Lung (tissue), 12 donors: ENCODE measurements around the gene ANGPTL4. TPM values are rescaled to one million over a fixed set of nuclear protein-coding genes. Genes with fewer than 3 reads are reported as not detected.

ENCODE experiments used
- ATAC-seq: fragments of 200-7000 bp; cut with Tn5 transposase; one replicate; pipeline ENCODE4 v1.9.1; 2020; ENCODE audit warnings: moderate number of reproducible peaks; ENCODE audit not compliant: insufficient read depth, low FRiP score
- DNase-seq, 3 donors: peaks; one replicate each; pipeline ENCODE4 v3.0.0-alpha.2; 2013 to 2017
- H3K27ac ChIP-seq, 2 donors: one replicate each; pipeline ENCODE4 v1.5.1; 2013; ENCODE audit warnings: mild to moderate bottlenecking in 2 of 2, moderate library complexity in 2 of 2, control low read depth in 1 of 2, inconsistent platforms in 1 of 2, low read depth in 1 of 2, low read length in 1 of 2
- H3K27me3 ChIP-seq, 3 donors: one replicate each; pipeline ENCODE4 v1.5.1; 2013; ENCODE audit warnings: low read length in 2 of 3; ENCODE audit not compliant: control insufficient read depth in 3 of 3, insufficient read depth in 3 of 3
- H3K36me3 ChIP-seq, 4 donors: one replicate each; pipeline ENCODE4 v1.5.1; 2013; ENCODE audit warnings: low read length in 4 of 4, mild to moderate bottlenecking in 1 of 4, moderate library complexity in 1 of 4; ENCODE audit not compliant: control insufficient read depth in 4 of 4, insufficient read depth in 4 of 4
- H3K4me1 ChIP-seq, 5 donors: one replicate each; pipeline ENCODE4 v1.5.1; 2013; ENCODE audit warnings: low read length in 5 of 5, mild to moderate bottlenecking in 2 of 5, moderate library complexity in 1 of 5; ENCODE audit not compliant: control insufficient read depth in 5 of 5, insufficient read depth in 5 of 5
- H3K4me3 ChIP-seq: one replicate; pipeline ENCODE4 v1.5.1; 2013; ENCODE audit warnings: mild to moderate bottlenecking, control low read depth, moderate library complexity
- H3K9ac ChIP-seq, 2 donors: one replicate each; pipeline ENCODE4 v1.5.1; 2013; ENCODE audit warnings: low read length in 2 of 2, control low read depth in 1 of 2; ENCODE audit not compliant: insufficient read depth in 1 of 2
- H3K9me3 ChIP-seq, 4 donors: one replicate each; pipeline ENCODE4 v1.5.1; 2013; ENCODE audit warnings: low read length in 3 of 4, mild to moderate bottlenecking in 1 of 4, moderate library complexity in 1 of 4; ENCODE audit not compliant: control insufficient read depth in 4 of 4, insufficient read depth in 3 of 4
- CTCF ChIP-seq: IDR thresholded peaks from 2 replicates; pipeline ENCODE4 v1.5.1; 2012; ENCODE audit warnings: mild to moderate bottlenecking; ENCODE audit errors: control extremely low read depth, extremely low read depth
- WGBS, 2 donors: extraction: QIAGEN DNeasy Blood & Tissue Kit; methylation state at CpG; one replicate each; pipeline ENCODE4 v1.1.7; 2013; 5-methylcytosine and 5-hydroxymethylcytosine counted together
- polyA plus RNA-seq, 2 donors: library from polyadenylated mRNA; stranded (reverse); fragments of 200-250 nt; gene quantifications; one replicate each; pipeline ENCODE4 v1.2.1, GENCODE V29; 2013
- total RNA-seq, 2 donors: library from RNA; depleted of rRNA in 1 of 2; stranded (reverse); fragments of >200 nt in 1 of 2; gene quantifications; one replicate each; pipeline ENCODE4 v1.2.1, GENCODE V29; 2014 to 2021
- donor health status: control.
- donor health status: control.
- donor health status: Bipolar disorder and iron deficiency.
- donor health status: healthy.
- donor health status: DM: yes; HTN: yes; CAD: no.

The ANGPTL4 gene
- total and polyA plus RNA-seq, 4 donors = 4.4 to 96.3 (median 12.6) TPM

- no peak overlapping the region for H3K4me3 ChIP-seq
- no peaks in the 10 kb centered on the region for H3K9me3 ChIP-seq
- peaks cover under 1 to 12% (median 9%) of the 10 kb centered on the region in 5 donors for H3K4me1 ChIP-seq
- no peak overlapping the region for H3K27ac ChIP-seq
- 92 to 99% methylated on average over 4 of the region's 4 CpGs for WGBS, 2 donors
- no peaks in the 10 kb centered on the region for H3K27me3 ChIP-seq
- ATAC-seq = no peak
- DNase-seq = no peak
- TF ChIP-seq CTCF = no peak
- H3K36me3 ChIP-seq = peaks cover 0 to 4% (median 0%) of the 10 kb centered on the region in 4 donors
- H3K9ac ChIP-seq = no peak overlapping the region
Observed at GRCh38 chr19:8386990-8387389, 23.0 kb downstream of the ANGPTL4 start.

DNA sequence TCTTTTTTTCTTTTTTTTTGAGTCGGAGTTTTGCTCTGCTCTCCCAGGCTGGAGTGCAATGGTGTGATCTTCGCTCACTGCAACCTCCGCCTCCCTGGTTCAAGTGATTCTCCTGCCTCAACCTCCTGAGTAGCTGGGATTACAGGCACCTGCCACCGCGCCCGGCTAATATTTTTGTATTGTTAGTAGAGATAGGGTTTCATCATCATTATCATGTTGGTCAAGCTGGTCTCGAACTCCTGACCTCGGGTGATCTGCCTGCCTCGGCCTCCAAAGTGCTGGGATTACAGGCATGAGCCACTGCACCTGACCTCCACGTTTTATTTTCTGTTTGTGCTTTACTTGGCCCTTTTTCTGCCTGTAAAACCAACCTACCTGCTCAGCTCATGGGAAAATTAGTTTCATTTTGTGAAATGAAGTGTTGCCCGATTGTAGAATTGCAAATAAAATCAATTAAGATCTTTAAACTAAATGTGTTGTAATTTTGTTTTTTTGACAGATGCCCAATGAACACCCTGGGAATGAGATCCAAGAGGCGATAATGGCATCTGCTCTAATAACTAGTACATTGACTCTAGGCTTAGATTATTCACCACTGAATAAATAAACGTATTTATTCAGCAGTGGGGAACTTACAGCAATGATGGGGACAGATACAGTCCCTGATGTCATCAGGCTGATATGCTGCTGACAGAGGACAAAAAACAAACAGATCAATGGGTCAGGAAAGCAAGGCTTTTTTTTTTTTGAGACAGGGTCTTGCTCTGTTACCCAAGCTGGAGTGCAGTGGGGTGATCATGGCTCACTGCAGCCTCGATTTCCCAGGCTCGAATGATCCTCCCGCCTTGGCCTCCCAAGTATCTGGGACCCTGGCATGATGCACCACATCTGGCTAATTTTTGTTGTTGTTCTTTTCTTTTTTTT is 24.0 kb downstream of the ANGPTL4 start:
- Histone ChIP-seq H3K9ac (no peak overlapping the region), H3K27me3 (no peaks in the 10 kb centered on the region), H3K4me3 (no peak overlapping the region), H3K4me1 (peaks cover 5 to 16% (median 11%) of the 10 kb centered on the region in 5 donors), H3K36me3 (peaks cover 0 to 4% (median 0%) of the 10 kb centered on the region in 4 donors), H3K9me3 (no peaks in the 10 kb centered on the region), H3K27ac (no peak overlapping the region)
- 95 to 97% methylated on average over 16 of the region's 16 CpGs for WGBS, 2 donors
- DNase-seq (no peak), ATAC-seq (no peak)
- no peak for TF ChIP-seq CTCF

- 66 to 68% methylated on average over 2 of the region's 2 CpGs for WGBS, 2 donors
- H3K27ac ChIP-seq = no peak overlapping the region
Observed at GRCh38 chr19:8388612-8388958, 24.6 kb downstream of the ANGPTL4 start.

More at GRCh38 chr19:8388612-8388958, 24.6 kb downstream of the ANGPTL4 start:
- Histone ChIP-seq H3K36me3 (peaks cover 0 to 4% (median 1%) of the 10 kb centered on the region in 4 donors), H3K4me1 (peaks cover 6 to 21% (median 11%) of the 10 kb centered on the region in 5 donors), H3K4me3 (no peak overlapping the region), H3K9ac (no peak overlapping the region), H3K27me3 (no peaks in the 10 kb centered on the region), H3K9me3 (no peaks in the 10 kb centered on the region)
- ATAC-seq (no peak), DNase-seq (no peak)
- TF ChIP-seq CTCF = no peak
